GM19463 (cell line): ENCODE measurements around the gene KLF17.

ENCODE experiments used
- ATAC-seq: cut with Tn5 transposase; IDR thresholded peaks from one replicate; pipeline ENCODE4 v1.9.1; 2021; ENCODE audit warnings: mild to moderate bottlenecking, moderate library complexity; ENCODE audit not compliant: unreplicated experiment

KLF17 gene

GRCh38 chr1:44151332-44151731, 32.7 kb downstream of the KLF17 start:
- no peak for ATAC-seq

- no peak for ATAC-seq
Measured at GRCh38 chr1:44151808-44152207, 33.2 kb downstream of the KLF17 start.

- no peak for ATAC-seq
Measured at GRCh38 chr1:44152692-44153091, 34.1 kb downstream of the KLF17 start.

DNA sequence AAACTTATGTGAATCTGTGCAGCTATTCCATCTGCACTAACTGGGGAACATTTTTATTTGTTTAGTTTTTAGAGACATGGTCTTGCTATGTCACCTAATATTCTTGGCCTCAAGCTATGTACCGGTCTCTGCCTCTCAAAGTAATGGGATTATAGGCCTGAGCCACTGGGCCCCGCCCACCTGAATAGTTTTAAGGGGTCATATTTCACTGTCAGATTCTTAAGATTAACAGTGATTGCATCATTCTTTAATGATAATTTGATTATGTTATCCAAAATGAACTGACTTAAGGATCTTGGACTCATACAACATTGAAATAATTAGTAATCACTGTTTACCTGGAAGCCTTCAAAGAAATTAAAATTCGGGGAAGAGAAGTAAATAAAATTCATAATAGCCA, 35.4 kb downstream of the KLF17 start:
- ATAC-seq: no peak

DNA sequence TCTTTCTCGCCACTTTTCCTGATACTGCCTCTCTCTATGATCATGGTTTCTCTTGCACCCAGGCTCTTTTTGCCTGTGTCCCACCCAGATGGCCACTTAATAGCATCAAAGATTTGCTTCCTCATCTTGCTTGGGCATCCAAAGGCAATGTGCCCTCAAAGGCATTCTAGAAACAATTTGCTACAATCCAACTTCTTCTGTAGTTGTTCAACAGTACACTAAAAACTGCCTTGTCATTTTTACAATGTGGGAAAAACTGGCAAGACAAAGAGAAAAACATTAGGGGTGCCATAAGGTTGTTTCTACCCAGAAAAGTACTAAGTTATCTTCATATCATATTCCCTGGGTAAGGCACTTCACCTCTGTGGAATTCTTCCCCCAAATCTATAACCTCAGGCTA, 39.3 kb downstream of the KLF17 start:
- ATAC-seq: no peak

- no peak for ATAC-seq
Measured at GRCh38 chr1:44158871-44159270, 40.2 kb downstream of the KLF17 start.

DNA sequence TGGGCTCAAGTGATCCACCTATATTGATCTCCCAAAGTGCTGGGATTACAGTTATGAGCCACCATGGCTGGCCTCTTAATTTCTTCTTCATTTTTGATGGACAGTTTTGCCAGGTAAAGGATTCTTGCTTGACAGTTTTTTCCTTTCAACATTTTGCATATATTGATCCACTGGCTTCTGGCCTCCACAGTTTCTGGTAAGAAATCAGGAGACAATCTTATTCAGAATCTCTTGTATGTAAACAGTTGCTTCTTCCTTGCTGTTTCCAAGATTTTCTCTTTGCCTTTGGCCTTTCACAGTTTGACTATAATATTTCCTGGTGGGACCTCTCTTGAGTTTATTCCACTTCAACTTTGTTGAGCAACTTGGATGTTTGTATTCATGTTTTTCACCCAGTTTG, 42.9 kb downstream of the KLF17 start:
- no peak for ATAC-seq

GRCh38 chr1:44168520-44169098, 50.0 kb downstream of the KLF17 start:
- ATAC-seq: no peak

DNA sequence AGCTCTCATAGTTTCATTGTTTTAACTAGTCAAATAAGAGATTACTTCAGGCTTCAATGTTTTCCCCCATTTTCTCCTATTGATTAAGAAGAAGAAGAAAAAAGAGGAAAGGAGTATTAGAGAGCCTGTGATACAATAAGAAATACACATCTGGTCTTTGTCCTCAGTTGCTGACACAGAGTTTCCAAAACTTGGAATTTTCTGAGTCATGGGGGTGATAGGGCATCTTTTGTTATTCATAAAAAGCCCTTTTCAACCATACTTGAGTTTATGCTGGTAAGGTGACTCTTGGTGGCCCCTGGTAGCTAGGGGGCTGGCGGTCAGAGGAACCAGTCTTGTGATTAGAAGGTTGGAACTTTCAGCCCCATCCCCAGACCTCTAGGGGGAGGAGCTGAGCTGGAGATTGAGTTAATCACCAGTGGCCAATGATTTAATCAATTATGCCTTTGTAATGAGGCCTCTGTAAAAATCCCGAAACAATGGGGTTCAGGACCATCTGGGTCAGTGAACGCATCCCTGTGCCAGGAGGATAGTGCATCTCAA, 51.7 kb downstream of the KLF17 start:
- ATAC-seq: no peak

GRCh38 chr1:44174630-44175029, 56.0 kb downstream of the KLF17 start:
- no peak for ATAC-seq
